Measurements from ENCODE around the gene SIX2.

Gene SIX2

GRCh38 chr2:44975571-44976450 is 33.4 kb downstream of the SIX2 start:
- DNase-seq (ENCODE audit: low spot score): no peak
- CTCF ChIA-PET: interaction anchor here (0.6 to 0.8 kb wide), 3 partner anchors 457 to 671 kb away, joined by 4 to 7 read pairs (median 4); no protein-coding TSS in a partner anchor
- no peak overlapping the region for H3K27ac ChIP-seq
- POLR2A ChIA-PET (ENCODE audit: low non-redundant PET): no interaction called here
- TF ChIP-seq CTCF (conservative IDR thresholded peaks at IDR 0.05; ENCODE audit: low read depth): no peak

GRCh38 chr2:44974064-44974715 is 35.1 kb downstream of the SIX2 start:
- H3K27ac ChIP-seq: no peak overlapping the region
- POLR2A ChIA-PET (ENCODE audit: low non-redundant PET): no interaction called here
- peak; percentile 46 for DNase-seq (ENCODE audit: low spot score)
- TF ChIP-seq CTCF (conservative IDR thresholded peaks at IDR 0.05; ENCODE audit: low read depth): no peak; the same call in 1 of the 2 replicates
- CTCF ChIA-PET: interaction anchor here (0.6 to 1.4 kb wide), 6 partner anchors 8 to 1101 kb away, joined by 3 to 6 read pairs (median 4); no protein-coding TSS in a partner anchor

- TF ChIP-seq CTCF (conservative IDR thresholded peaks at IDR 0.05; ENCODE audit: low read depth): no peak
- DNase-seq (ENCODE audit: low spot score): no peak
- POLR2A ChIA-PET (ENCODE audit: low non-redundant PET): no interaction called here
These were observed 36.3 kb downstream of the SIX2 start for GRCh38 chr2:44972771-44973535.

GRCh38 chr2:44970846-44971450 is 38.3 kb downstream of the SIX2 start:
- DNase-seq (ENCODE audit: low spot score): no peak
- CTCF ChIA-PET: interaction anchor here (0.9 to 1.9 kb wide), 4 partner anchors 16 to 610 kb away, joined by 3 to 7 read pairs (median 4); no protein-coding TSS in a partner anchor
- no peak for TF ChIP-seq CTCF (conservative IDR thresholded peaks at IDR 0.05; ENCODE audit: low read depth)
- POLR2A ChIA-PET (ENCODE audit: low non-redundant PET): no interaction called here
- H3K27ac ChIP-seq: no peak overlapping the region; the same call in 1 of the 2 replicates

More at GRCh38 chr2:44972771-44973535, 36.3 kb downstream of the SIX2 start:
- CTCF ChIA-PET: interaction anchor here (0.6 to 1.4 kb wide), 4 partner anchors 8 to 523 kb away, joined by 3 to 4 read pairs (median 3); no protein-coding TSS in a partner anchor
- H3K27ac ChIP-seq: no peak overlapping the region

GRCh38 chr2:44969936-44970335 is 39.3 kb downstream of the SIX2 start:
- H3K27ac ChIP-seq: peak overlapping the region; percentile 46; the same call in 1 of the 2 replicates
- CTCF ChIA-PET: interaction anchor here (0.6 to 1.9 kb wide), 6 partner anchors 12 to 525 kb away, joined by 3 to 7 read pairs (median 5); no protein-coding TSS in a partner anchor

More at GRCh38 chr2:44969936-44970335, 39.3 kb downstream of the SIX2 start:
- peak; percentile 42 for DNase-seq (ENCODE audit: low spot score)
- TF ChIP-seq CTCF (conservative IDR thresholded peaks at IDR 0.05; ENCODE audit: low read depth): no peak
- POLR2A ChIA-PET (ENCODE audit: low non-redundant PET): no interaction called here

All from RWPE1 (cell line).